ENCODE measurements around the gene SPRR2A. TPM values are rescaled to one million over a fixed set of nuclear protein-coding genes. Genes with fewer than 3 reads are reported as not detected.

The SPRR2A gene
- 0.60 TPM for total RNA-seq
- polyA plus RNA-seq (ENCODE audit: insufficient read depth, low read depth, low replicate concordance) = not detected
- long read RNA-seq, donor 1 = 0 reads
- long read RNA-seq, donor 2 = 0 reads
- long read RNA-seq, donor 3 = 0 reads
- long read RNA-seq, donor 4 = 0 reads
- long read RNA-seq, donor 5 = 0 reads
- long read RNA-seq, donor 6 = 0 reads
- long read RNA-seq, donor 7 = 0 reads
- long read RNA-seq, donor 8 = 0 reads
- long read RNA-seq, donor 9 = 0 reads
- long read RNA-seq, donor 10 = 0 reads

DNA sequence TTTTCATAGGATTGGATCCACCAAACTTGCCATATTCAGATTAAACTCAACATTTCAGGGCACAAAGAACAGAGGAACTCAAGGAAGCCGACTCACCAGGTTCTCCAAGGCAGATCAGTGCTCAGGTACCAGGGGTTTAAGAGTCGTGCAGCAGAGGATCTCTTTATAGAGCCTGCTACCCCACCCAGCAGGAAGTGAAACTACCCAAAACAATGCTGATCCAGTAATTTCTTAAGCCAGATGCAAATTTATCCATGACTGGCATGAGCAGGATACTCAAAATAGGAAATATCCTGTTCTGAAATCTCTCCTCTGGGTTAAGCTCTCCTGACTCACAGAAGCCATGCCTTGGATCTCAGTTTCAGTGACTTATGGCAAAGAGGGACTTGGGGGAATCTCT lies at the start of gene SPRR2A:
TSS of gene SPRR2A (minus strand) at position 138 of the 400 bp plus-strand sequence. CDS start 777 bp downstream, outside the sequence.
- TF ChIP-seq, protein P1, sequence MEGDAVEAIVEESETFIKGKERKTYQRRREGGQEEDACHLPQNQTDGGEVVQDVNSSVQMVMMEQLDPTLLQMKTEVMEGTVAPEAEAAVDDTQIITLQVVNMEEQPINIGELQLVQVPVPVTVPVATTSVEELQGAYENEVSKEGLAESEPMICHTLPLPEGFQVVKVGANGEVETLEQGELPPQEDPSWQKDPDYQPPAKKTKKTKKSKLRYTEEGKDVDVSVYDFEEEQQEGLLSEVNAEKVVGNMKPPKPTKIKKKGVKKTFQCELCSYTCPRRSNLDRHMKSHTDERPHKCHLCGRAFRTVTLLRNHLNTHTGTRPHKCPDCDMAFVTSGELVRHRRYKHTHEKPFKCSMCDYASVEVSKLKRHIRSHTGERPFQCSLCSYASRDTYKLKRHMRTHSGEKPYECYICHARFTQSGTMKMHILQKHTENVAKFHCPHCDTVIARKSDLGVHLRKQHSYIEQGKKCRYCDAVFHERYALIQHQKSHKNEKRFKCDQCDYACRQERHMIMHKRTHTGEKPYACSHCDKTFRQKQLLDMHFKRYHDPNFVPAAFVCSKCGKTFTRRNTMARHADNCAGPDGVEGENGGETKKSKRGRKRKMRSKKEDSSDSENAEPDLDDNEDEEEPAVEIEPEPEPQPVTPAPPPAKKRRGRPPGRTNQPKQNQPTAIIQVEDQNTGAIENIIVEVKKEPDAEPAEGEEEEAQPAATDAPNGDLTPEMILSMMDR (IDR thresholded peaks at IDR 0.05; ENCODE audit: borderline replicate concordance, extremely low read depth, insufficient read depth) = no peak
- Histone ChIP-seq H3K36me3 (ENCODE audit: control insufficient read depth in 2 of 3, insufficient read depth in 3 of 3, low read length in 3 of 3) (no peaks in the 10 kb centered on the region), H3K27ac (ENCODE audit: low read depth in 2 of 2, low read length in 2 of 2) (no peak within 1 kb of the TSS), H3K4me1 (ENCODE audit: control insufficient read depth in 2 of 3, insufficient read depth in 2 of 3, low read depth in 1 of 3, low read length in 3 of 3) (no peaks in the 10 kb centered on the region), H3K4me3 (ENCODE audit: low read length in 3 of 3) (no peak within 1 kb of the TSS), H3K9me3 (ENCODE audit: control insufficient read depth in 2 of 3, insufficient read depth in 1 of 3, low read length in 3 of 3) (no peaks in the 10 kb centered on the region), H3K9ac (ENCODE audit: low read length in 3 of 3) (no peak within 1 kb of the TSS), H3K27me3 (ENCODE audit: control insufficient read depth, insufficient read depth, low read length) (no peaks in the 10 kb centered on the region)
- intact Hi-C loops (cut with DNase I) = no loop called here
- FAIRE-seq = no peak
- DNase-seq = no peak

DNA sequence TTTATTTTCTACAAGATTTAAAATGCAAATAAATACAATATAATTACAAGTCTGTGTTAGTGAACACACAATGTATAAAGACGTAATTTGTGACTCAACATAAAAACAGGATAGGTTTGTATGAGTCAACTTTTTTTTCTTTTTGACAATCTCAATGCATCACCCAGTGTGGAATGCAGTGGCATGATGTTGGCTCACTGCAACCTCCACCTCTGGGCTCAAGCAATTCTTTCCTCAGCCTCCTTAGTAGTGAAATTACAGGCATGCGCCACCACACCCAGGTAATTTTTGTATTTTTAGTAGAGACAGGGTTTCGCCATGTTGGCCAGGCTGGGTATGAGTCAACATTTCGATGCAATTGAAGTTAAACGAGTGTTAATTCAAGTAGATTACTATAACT lies 42.9 kb upstream of the SPRR2A start:
- Histone ChIP-seq H3K27me3 (ENCODE audit: control insufficient read depth, insufficient read depth, low read length) (no peaks in the 10 kb centered on the region), H3K9ac (ENCODE audit: low read length in 3 of 3) (no peak overlapping the region), H3K27ac (ENCODE audit: low read depth in 2 of 2, low read length in 2 of 2) (no peak overlapping the region), H3K36me3 (ENCODE audit: control insufficient read depth in 2 of 3, insufficient read depth in 3 of 3, low read length in 3 of 3) (no peaks in the 10 kb centered on the region), H3K9me3 (ENCODE audit: control insufficient read depth in 2 of 3, insufficient read depth in 1 of 3, low read length in 3 of 3) (no peaks in the 10 kb centered on the region), H3K4me1 (ENCODE audit: control insufficient read depth in 2 of 3, insufficient read depth in 2 of 3, low read depth in 1 of 3, low read length in 3 of 3) (no peaks in the 10 kb centered on the region), H3K4me3 (ENCODE audit: low read length in 3 of 3) (no peak overlapping the region)
- intact Hi-C loops (cut with DNase I) = no loop called here
- TF ChIP-seq, protein P1 (IDR thresholded peaks at IDR 0.05; ENCODE audit: borderline replicate concordance, extremely low read depth, insufficient read depth) = no peak
- DNase-seq (no peak), FAIRE-seq (no peak)

DNA sequence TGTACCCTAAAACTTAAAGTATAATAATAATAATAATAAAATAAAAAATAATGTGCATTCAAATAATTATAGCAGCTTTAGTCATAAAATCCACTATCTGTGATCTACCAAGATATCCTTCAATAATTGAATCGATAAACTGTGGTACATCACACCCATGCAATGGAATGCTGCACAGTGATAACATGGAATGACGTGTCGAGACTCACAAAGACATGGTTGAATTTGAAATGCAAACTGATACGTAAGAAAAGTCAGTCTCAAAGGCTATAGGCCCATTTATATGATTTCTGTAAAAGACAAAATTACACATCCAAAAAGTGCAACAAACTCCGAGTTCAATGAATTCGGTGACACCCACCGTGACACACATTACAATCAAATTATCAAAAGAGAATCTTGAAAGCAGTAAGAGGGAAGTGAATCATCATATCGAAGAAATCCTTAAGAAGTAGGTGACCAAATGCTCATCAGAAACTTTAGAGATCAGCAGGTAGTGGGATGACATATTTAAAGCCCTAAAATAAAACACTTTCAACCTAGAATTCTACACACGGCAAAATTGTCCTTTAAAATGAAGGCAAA lies 42.2 kb upstream of the SPRR2A start:
- Histone ChIP-seq H3K36me3 (ENCODE audit: control insufficient read depth in 2 of 3, insufficient read depth in 3 of 3, low read length in 3 of 3) (no peaks in the 10 kb centered on the region), H3K4me1 (ENCODE audit: control insufficient read depth in 2 of 3, insufficient read depth in 2 of 3, low read depth in 1 of 3, low read length in 3 of 3) (no peaks in the 10 kb centered on the region), H3K4me3 (ENCODE audit: low read length in 3 of 3) (no peak overlapping the region), H3K9me3 (ENCODE audit: control insufficient read depth in 2 of 3, insufficient read depth in 1 of 3, low read length in 3 of 3) (no peaks in the 10 kb centered on the region), H3K27ac (ENCODE audit: low read depth in 2 of 2, low read length in 2 of 2) (no peak overlapping the region), H3K27me3 (ENCODE audit: control insufficient read depth, insufficient read depth, low read length) (no peaks in the 10 kb centered on the region), H3K9ac (ENCODE audit: low read length in 3 of 3) (no peak overlapping the region)
- intact Hi-C loops (cut with DNase I) = no loop called here
- TF ChIP-seq, protein P1 (IDR thresholded peaks at IDR 0.05; ENCODE audit: borderline replicate concordance, extremely low read depth, insufficient read depth) = no peak
- FAIRE-seq = no peak
- no peak for DNase-seq

All from kidney (tissue), 22 donors.